T-helper 2 cell (primary cell): ENCODE measurements around the gene MME.
"Not testable (repeated sequence)": the region's sequence is repeated elsewhere in the genome, so short reads cannot be mapped to it uniquely, and the experiment has no call there.

Experiments
- DNase-seq, 5 experiments: peaks; one replicate each; pipeline versions ENCODE4 v3.0.0 to v3.0.0-alpha.2; 2012 to 2022

MME gene

GRCh38 chr3:155194973-155195957 lies 115.1 kb downstream of the MME start:
- DNase-seq = no peak

GRCh38 chr3:155196131-155197021 lies 116.3 kb downstream of the MME start:
- DNase-seq = no peak

- DNase-seq = no peak
Measured at GRCh38 chr3:155197786-155198185, 117.7 kb downstream of the MME start.

GRCh38 chr3:155202626-155203025 lies 122.5 kb downstream of the MME start:
- DNase-seq = no peak

- no peak for DNase-seq
Measured at GRCh38 chr3:155204851-155205250, 124.7 kb downstream of the MME start.

GRCh38 chr3:155208183-155208800 lies 128.2 kb downstream of the MME start:
- DNase-seq = no peak

GRCh38 chr3:155210736-155211135 lies 130.6 kb downstream of the MME start:
- DNase-seq = no peak

GRCh38 chr3:155211266-155211665 lies 131.1 kb downstream of the MME start:
- DNase-seq = no peak

GRCh38 chr3:155211940-155212339 lies 131.8 kb downstream of the MME start:
- DNase-seq = no peak

- DNase-seq = not testable (repeated sequence)
Measured at GRCh38 chr3:155216007-155216406, 135.9 kb downstream of the MME start.

- no peak for DNase-seq
Measured at GRCh38 chr3:155217591-155217990, 137.5 kb downstream of the MME start.

GRCh38 chr3:155218462-155218861 lies 138.3 kb downstream of the MME start:
- no peak for DNase-seq

GRCh38 chr3:155219106-155219505 lies 139.0 kb downstream of the MME start:
- DNase-seq = no peak

- DNase-seq = no peak
Measured at GRCh38 chr3:155225417-155225816, 145.3 kb downstream of the MME start.

GRCh38 chr3:155227141-155227540 lies 147.0 kb downstream of the MME start:
- DNase-seq = no peak

GRCh38 chr3:155228676-155229075 lies 148.6 kb downstream of the MME start:
- DNase-seq = no peak

- DNase-seq = no peak
Measured at GRCh38 chr3:155229086-155229485, 149.0 kb downstream of the MME start.

- no peak for DNase-seq
Measured at GRCh38 chr3:155230382-155230781, 150.3 kb downstream of the MME start.

GRCh38 chr3:155231792-155232191 lies 151.7 kb downstream of the MME start:
- DNase-seq = no peak

GRCh38 chr3:155232605-155233004 lies 152.5 kb downstream of the MME start:
- DNase-seq = no peak

GRCh38 chr3:155233213-155233612 lies 153.1 kb downstream of the MME start:
- no peak for DNase-seq
